HepG2 (cell line): ENCODE results near the gene MORF4L1. TPM values are rescaled to one million over a fixed set of nuclear protein-coding genes. Genes with fewer than 3 reads are reported as not detected.
A peak's percentile ranks its signal among the peaks of the same experiment; 100 is the strongest.

Source experiments
- AGO1 ChIP-seq: fragments of 200-400 bp; formaldehyde crosslinking; IDR thresholded peaks from 2 replicates; pipeline ENCODE4 v1.6.1; 2017; ENCODE audit warnings: mild to moderate bottlenecking, low read depth, low read length, moderate library complexity; ENCODE audit not compliant: poor library complexity, severe bottlenecking
- AGO2 ChIP-seq: fragments of 200-400 bp; formaldehyde crosslinking; optimal IDR thresholded peaks from 2 replicates; pipeline ENCODE3; 2017; ENCODE audit warnings: mild to moderate bottlenecking, low read depth, low read length, moderate library complexity
- ARNT2 ChIP-seq: sonication (generic); formaldehyde crosslinking; IDR thresholded peaks from 2 replicates; pipeline ENCODE4 v1.8.0; 2022; ENCODE audit warnings: mild to moderate bottlenecking, low read depth, missing genetic modification reagents, moderate library complexity
- BORCS8-MEF2B ChIP-seq: sonication (generic); formaldehyde crosslinking; IDR thresholded peaks from 2 replicates; pipeline ENCODE4 v1.8.0; 2022; ENCODE audit warnings: mild to moderate bottlenecking, missing genetic modification reagents
- EED ChIP-seq: sonication (generic); formaldehyde crosslinking; IDR thresholded peaks from 2 replicates; pipeline ENCODE4 v1.5.0; 2020; ENCODE audit warnings: mild to moderate bottlenecking, missing genetic modification reagents
- FIP1L1 ChIP-seq: fragments of 200-400 bp; formaldehyde crosslinking; IDR thresholded peaks from 2 replicates; pipeline ENCODE4 v1.6.1; 2018; ENCODE audit warnings: low read depth, mild to moderate bottlenecking, low read length, moderate library complexity, borderline replicate concordance; ENCODE audit not compliant: insufficient read depth
- KLF11 ChIP-seq: IDR thresholded peaks from 2 replicates; pipeline ENCODE4 v1.6.1; 2016; ENCODE audit warnings: missing compliant biosample characterization
- SMARCC2 ChIP-seq: fragments of 450-650 bp; IDR thresholded peaks from 2 replicates; pipeline ENCODE4 v1.6.1; 2017; ENCODE audit warnings: antibody characterized with exemption, mild to moderate bottlenecking
- SP2 ChIP-seq: sonication (generic); formaldehyde crosslinking; IDR thresholded peaks from 2 replicates; pipeline ENCODE4 v1.5.1; 2020; ENCODE audit warnings: mild to moderate bottlenecking, missing genetic modification reagents
- TOPORS ChIP-seq: sonication (generic); formaldehyde crosslinking; IDR thresholded peaks from 2 replicates; pipeline ENCODE4 v1.8.0; 2023; ENCODE audit warnings: mild to moderate bottlenecking, missing genetic modification reagents
- ZNF121 ChIP-seq: sonication (generic); formaldehyde crosslinking; IDR thresholded peaks from 2 replicates; pipeline ENCODE4 v1.5.0; 2020; ENCODE audit warnings: mild to moderate bottlenecking, missing genetic modification reagents
- ZNF136 ChIP-seq: sonication (generic); formaldehyde crosslinking; IDR thresholded peaks from 2 replicates; pipeline ENCODE4 v1.8.1; 2022; ENCODE audit warnings: low read depth, mild to moderate bottlenecking, moderate library complexity, missing genetic modification reagents
- ZNF235 ChIP-seq: sonication (generic); formaldehyde crosslinking; IDR thresholded peaks from 2 replicates; pipeline ENCODE4 v1.8.1; 2023; ENCODE audit warnings: mild to moderate bottlenecking, missing genetic modification reagents, borderline replicate concordance
- polyA plus RNA-seq, 8 experiments: library from polyadenylated mRNA; depleted of rRNA in 3 of 8; stranded (reverse) in 7 of 8; unstranded in 1 of 8; fragments of >200 nt; fragmentation: Illumina TruSeq in 4 of 8; extraction: Trizol in 4 of 8; gene quantifications; 2 replicates each; pipeline versions ENCODE4 v1.2.1 to v1.2.3, GENCODE V29; 2011 to 2016; ENCODE audit warnings: low read depth in 4 of 8, missing spikeins in 1 of 8, mixed read lengths in 1 of 8; ENCODE audit not compliant: insufficient read depth in 1 of 8
- total RNA-seq, 5 experiments: library from RNA; depleted of rRNA; stranded (reverse); fragments of >200 nt; fragmentation: Illumina TruSeq; extraction: Trizol; gene quantifications; 2 replicates each; pipeline ENCODE4 v1.2.3, GENCODE V29; 2016; ENCODE audit warnings: low read depth in 1 of 5
- TF ChIP-seq, protein P1 (sequence below): sonication (generic); formaldehyde crosslinking; IDR thresholded peaks from 2 replicates; pipeline ENCODE4 v1.4.0; 2020; ENCODE audit warnings: missing genetic modification reagents
- TF ChIP-seq, protein P2 (sequence below): sonication (generic); formaldehyde crosslinking; IDR thresholded peaks from 2 replicates; pipeline ENCODE4 v1.4.0; 2020; ENCODE audit warnings: mild to moderate bottlenecking, missing genetic modification reagents
- TF ChIP-seq, protein P3 (sequence below): sonication (generic); formaldehyde crosslinking; IDR thresholded peaks from 2 replicates; pipeline ENCODE4 v1.8.0; 2022; ENCODE audit warnings: missing genetic modification reagents, low read depth, mild to moderate bottlenecking, borderline replicate concordance
- TF ChIP-seq, protein P4 (sequence below): sonication (generic); formaldehyde crosslinking; IDR thresholded peaks from 2 replicates; pipeline ENCODE4 v1.5.0; 2020; ENCODE audit warnings: missing genetic modification reagents
- TF ChIP-seq, protein P5 (sequence below): sonication (generic); formaldehyde crosslinking; IDR thresholded peaks from 2 replicates; pipeline ENCODE4 v1.8.1; 2022; ENCODE audit warnings: mild to moderate bottlenecking, missing genetic modification reagents
- TF ChIP-seq, protein P6 (sequence below): sonication (generic); formaldehyde crosslinking; IDR thresholded peaks from 2 replicates; pipeline ENCODE4 v1.4.0; 2020; ENCODE audit warnings: mild to moderate bottlenecking, missing genetic modification reagents, borderline replicate concordance

Gene MORF4L1
- total and polyA plus RNA-seq, 2 of the 13 experiments (the other 11 are each of a cell fraction or from before 2014, with no cell fraction given): 218 to 219 TPM

DNA sequence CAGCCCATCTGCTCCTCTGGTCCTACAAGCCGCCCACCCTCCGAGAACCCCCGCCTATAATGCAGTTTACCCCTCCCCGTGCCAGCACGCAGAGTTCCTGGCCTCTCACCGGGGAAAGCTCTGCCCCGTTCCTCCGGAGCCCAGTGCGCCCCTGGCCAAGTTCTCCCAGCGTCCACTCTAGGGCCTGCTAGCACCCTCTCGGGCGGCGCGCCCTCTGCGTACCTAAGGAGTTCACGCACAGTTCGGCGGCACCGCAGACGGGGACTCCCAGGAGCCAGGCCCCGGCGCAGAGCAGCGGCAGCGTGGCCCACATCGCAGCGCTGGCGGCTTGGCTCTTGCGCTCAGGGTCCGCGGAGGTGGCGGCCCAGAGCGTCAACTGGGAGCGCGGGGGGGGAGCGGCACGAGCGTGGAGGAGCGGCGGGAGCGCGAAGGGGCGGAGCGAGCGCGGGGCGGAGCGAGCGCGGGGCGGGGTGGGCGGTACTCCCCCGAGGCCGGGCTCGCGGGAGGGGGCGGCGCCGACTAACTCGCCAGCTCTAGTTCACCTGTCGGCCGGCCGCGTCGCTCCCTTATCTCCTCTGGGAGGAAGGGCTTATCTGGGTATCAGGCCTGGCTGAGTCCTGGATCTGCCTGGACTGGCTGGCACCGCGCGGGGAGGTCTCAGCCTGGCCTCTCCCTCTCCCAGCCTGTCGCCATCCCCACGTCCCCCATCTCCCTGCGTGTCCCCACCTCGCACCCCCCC is 72.1 kb downstream of the MORF4L1 start, which contains the start of gene CTSH (continued):
- TF ChIP-seq SMARCC2 (no peak), FIP1L1 (no peak), ZNF235 (CRISPR knock-in tag) (peak; percentile 75; the same call in 1 of the 2 replicates), AGO1 (peak; percentile 34), AGO2 (peak; percentile 65), KLF11 (CRISPR knock-in tag) (no peak), ARNT2 (CRISPR knock-in tag) (peak; percentile 82; the same call in 1 of the 2 replicates), ZNF136 (no peak), BORCS8-MEF2B (CRISPR knock-in tag) (peak; percentile 97), SP2 (0 out of 2 replicates have a peak, but pooled peaks have one; percentile 32), EED (CRISPR knock-in tag) (no peak), TOPORS (CRISPR knock-in tag) (peak; percentile 74; the same call in 1 of the 2 replicates), ZNF121 (CRISPR knock-in tag) (peak; percentile 85)
- TF ChIP-seq, protein P1, sequence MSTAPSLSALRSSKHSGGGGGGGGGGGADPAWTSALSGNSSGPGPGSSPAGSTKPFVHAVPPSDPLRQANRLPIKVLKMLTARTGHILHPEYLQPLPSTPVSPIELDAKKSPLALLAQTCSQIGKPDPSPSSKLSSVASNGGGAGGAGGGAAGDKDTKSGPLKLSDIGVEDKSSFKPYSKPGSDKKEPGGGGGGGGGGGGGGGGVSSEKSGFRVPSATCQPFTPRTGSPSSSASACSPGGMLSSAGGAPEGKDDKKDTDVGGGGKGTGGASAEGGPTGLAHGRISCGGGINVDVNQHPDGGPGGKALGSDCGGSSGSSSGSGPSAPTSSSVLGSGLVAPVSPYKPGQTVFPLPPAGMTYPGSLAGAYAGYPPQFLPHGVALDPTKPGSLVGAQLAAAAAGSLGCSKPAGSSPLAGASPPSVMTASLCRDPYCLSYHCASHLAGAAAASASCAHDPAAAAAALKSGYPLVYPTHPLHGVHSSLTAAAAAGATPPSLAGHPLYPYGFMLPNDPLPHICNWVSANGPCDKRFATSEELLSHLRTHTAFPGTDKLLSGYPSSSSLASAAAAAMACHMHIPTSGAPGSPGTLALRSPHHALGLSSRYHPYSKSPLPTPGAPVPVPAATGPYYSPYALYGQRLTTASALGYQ: no peak
- TF ChIP-seq, protein P2, sequence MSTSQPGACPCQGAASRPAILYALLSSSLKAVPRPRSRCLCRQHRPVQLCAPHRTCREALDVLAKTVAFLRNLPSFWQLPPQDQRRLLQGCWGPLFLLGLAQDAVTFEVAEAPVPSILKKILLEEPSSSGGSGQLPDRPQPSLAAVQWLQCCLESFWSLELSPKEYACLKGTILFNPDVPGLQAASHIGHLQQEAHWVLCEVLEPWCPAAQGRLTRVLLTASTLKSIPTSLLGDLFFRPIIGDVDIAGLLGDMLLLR: peak; percentile 84; the same call in 1 of the 2 replicates
- TF ChIP-seq, protein P3, sequence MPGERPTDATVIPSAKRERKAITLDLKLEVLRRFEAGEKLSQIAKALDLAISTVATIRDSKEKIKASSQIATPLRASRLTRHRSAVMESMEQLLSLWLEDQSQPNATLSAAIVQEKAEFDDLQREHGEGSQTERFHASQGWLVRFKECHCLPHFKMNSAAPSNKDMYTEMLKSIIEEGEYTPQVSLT: no peak
- TF ChIP-seq, protein P4, sequence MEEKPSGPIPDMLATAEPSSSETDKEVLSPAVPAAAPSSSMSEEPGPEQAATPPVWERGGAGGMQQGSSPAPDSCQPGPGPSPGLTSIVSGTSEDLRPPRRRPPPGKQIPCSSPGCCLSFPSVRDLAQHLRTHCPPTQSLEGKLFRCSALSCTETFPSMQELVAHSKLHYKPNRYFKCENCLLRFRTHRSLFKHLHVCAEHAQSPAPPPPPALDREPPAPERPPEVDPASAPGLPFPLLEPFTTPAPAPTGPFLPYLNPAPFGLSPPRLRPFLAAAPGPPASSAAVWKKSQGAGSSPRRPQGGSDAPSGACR (CRISPR knock-in tag): 0 out of 2 replicates have a peak, but pooled peaks have one; percentile 23
- TF ChIP-seq, protein P5, sequence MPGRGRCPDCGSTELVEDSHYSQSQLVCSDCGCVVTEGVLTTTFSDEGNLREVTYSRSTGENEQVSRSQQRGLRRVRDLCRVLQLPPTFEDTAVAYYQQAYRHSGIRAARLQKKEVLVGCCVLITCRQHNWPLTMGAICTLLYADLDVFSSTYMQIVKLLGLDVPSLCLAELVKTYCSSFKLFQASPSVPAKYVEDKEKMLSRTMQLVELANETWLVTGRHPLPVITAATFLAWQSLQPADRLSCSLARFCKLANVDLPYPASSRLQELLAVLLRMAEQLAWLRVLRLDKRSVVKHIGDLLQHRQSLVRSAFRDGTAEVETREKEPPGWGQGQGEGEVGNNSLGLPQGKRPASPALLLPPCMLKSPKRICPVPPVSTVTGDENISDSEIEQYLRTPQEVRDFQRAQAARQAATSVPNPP (CRISPR knock-in tag): no peak
- TF ChIP-seq, protein P6, sequence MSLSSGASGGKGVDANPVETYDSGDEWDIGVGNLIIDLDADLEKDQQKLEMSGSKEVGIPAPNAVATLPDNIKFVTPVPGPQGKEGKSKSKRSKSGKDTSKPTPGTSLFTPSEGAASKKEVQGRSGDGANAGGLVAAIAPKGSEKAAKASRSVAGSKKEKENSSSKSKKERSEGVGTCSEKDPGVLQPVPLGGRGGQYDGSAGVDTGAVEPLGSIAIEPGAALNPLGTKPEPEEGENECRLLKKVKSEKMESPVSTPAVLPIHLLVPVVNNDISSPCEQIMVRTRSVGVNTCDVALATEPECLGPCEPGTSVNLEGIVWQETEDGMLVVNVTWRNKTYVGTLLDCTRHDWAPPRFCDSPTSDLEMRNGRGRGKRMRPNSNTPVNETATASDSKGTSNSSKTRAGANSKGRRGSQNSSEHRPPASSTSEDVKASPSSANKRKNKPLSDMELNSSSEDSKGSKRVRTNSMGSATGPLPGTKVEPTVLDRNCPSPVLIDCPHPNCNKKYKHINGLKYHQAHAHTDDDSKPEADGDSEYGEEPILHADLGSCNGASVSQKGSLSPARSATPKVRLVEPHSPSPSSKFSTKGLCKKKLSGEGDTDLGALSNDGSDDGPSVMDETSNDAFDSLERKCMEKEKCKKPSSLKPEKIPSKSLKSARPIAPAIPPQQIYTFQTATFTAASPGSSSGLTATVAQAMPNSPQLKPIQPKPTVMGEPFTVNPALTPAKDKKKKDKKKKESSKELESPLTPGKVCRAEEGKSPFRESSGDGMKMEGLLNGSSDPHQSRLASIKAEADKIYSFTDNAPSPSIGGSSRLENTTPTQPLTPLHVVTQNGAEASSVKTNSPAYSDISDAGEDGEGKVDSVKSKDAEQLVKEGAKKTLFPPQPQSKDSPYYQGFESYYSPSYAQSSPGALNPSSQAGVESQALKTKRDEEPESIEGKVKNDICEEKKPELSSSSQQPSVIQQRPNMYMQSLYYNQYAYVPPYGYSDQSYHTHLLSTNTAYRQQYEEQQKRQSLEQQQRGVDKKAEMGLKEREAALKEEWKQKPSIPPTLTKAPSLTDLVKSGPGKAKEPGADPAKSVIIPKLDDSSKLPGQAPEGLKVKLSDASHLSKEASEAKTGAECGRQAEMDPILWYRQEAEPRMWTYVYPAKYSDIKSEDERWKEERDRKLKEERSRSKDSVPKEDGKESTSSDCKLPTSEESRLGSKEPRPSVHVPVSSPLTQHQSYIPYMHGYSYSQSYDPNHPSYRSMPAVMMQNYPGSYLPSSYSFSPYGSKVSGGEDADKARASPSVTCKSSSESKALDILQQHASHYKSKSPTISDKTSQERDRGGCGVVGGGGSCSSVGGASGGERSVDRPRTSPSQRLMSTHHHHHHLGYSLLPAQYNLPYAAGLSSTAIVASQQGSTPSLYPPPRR (CRISPR knock-in tag): no peak; the same call in 1 of the 2 replicates
